Neural cell (in vitro differentiated cells): Measurements from ENCODE around the gene SPACA5B.

ENCODE experiments used
- CTCF ChIP-seq: fragments of 450-650 bp; IDR thresholded peaks from 2 replicates; pipeline ENCODE4 v1.5.1; 2014; ENCODE audit warnings: antibody characterized with exemption, mild to moderate bottlenecking, moderate library complexity; ENCODE audit not compliant: poor library complexity, severe bottlenecking
- EP300 ChIP-seq: fragments of 450-650 bp; conservative IDR thresholded peaks from 2 replicates; pipeline ENCODE4 v1.6.1; 2014; ENCODE audit warnings: antibody characterized with exemption, mild to moderate bottlenecking, moderate library complexity; ENCODE audit not compliant: poor library complexity, severe bottlenecking
- EZH2 ChIP-seq: fragments of 200-600, 300-800 bp; shearing (Covaris generic), sonication (generic); IDR thresholded peaks from 2 replicates; pipeline ENCODE4 v1.6.1; 2014; ENCODE audit warnings: antibody characterized with exemption, low read length, borderline replicate concordance, mild to moderate bottlenecking; ENCODE audit not compliant: insufficient read depth, poor library complexity, severe bottlenecking
- MXI1 ChIP-seq: fragments of 450-650 bp; conservative IDR thresholded peaks from 2 replicates; pipeline ENCODE4 v1.6.1; 2014; ENCODE audit warnings: antibody characterized with exemption, mild to moderate bottlenecking; ENCODE audit not compliant: poor library complexity, severe bottlenecking
- POLR2AphosphoS5 ChIP-seq: IDR thresholded peaks from 2 replicates; pipeline ENCODE4 v1.6.1; 2012
- RAD21 ChIP-seq: fragments of 450-650 bp; conservative IDR thresholded peaks from 2 replicates; pipeline ENCODE4 v1.6.1; 2014; ENCODE audit warnings: antibody characterized with exemption, mild to moderate bottlenecking, moderate library complexity
- SMC3 ChIP-seq: fragments of 450-650 bp; conservative IDR thresholded peaks from 2 replicates; pipeline ENCODE4 v1.6.1; 2014; ENCODE audit warnings: antibody characterized with exemption, mild to moderate bottlenecking, moderate library complexity; ENCODE audit not compliant: poor library complexity
- TAF1 ChIP-seq: IDR thresholded peaks from 2 replicates; pipeline ENCODE4 v1.6.1; 2012; ENCODE audit warnings: low read depth
- TF ChIP-seq, protein P1 (sequence below): IDR thresholded peaks from 2 replicates; pipeline ENCODE4 v1.6.1; 2012; ENCODE audit warnings: borderline replicate concordance

- TF ChIP-seq CTCF = no peak
- TF ChIP-seq EP300 = no peak
- TF ChIP-seq, protein P1, sequence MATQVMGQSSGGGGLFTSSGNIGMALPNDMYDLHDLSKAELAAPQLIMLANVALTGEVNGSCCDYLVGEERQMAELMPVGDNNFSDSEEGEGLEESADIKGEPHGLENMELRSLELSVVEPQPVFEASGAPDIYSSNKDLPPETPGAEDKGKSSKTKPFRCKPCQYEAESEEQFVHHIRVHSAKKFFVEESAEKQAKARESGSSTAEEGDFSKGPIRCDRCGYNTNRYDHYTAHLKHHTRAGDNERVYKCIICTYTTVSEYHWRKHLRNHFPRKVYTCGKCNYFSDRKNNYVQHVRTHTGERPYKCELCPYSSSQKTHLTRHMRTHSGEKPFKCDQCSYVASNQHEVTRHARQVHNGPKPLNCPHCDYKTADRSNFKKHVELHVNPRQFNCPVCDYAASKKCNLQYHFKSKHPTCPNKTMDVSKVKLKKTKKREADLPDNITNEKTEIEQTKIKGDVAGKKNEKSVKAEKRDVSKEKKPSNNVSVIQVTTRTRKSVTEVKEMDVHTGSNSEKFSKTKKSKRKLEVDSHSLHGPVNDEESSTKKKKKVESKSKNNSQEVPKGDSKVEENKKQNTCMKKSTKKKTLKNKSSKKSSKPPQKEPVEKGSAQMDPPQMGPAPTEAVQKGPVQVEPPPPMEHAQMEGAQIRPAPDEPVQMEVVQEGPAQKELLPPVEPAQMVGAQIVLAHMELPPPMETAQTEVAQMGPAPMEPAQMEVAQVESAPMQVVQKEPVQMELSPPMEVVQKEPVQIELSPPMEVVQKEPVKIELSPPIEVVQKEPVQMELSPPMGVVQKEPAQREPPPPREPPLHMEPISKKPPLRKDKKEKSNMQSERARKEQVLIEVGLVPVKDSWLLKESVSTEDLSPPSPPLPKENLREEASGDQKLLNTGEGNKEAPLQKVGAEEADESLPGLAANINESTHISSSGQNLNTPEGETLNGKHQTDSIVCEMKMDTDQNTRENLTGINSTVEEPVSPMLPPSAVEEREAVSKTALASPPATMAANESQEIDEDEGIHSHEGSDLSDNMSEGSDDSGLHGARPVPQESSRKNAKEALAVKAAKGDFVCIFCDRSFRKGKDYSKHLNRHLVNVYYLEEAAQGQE = no peak
- no peak for TF ChIP-seq POLR2AphosphoS5
- TF ChIP-seq EZH2 = no peak
- TF ChIP-seq SMC3 = no peak
- no peak for TF ChIP-seq RAD21
- no peak for TF ChIP-seq MXI1
- no peak for TF ChIP-seq TAF1
Measured at GRCh38 chrX:48179691-48180090, 49.3 kb downstream of the SPACA5B start.
